Hepatocyte (in vitro differentiated cells): ENCODE measurements around the gene MAP4. TPM values are rescaled to one million over a fixed set of nuclear protein-coding genes. Genes with fewer than 3 reads are reported as not detected.

Experiments
- DNase-seq: peaks from one replicate; pipeline ENCODE4 v3.0.0-alpha.2; 2016; ENCODE audit warnings: low spot score
- H2AFZ ChIP-seq: fragments of 200-600 bp; sonication (generic); 2 replicates; pipeline ENCODE4 v1.6.0; 2016; ENCODE audit warnings: antibody characterized with exemption, mild to moderate bottlenecking
- H3K27ac ChIP-seq: fragments of 200-600 bp; sonication (generic); 2 replicates; pipeline ENCODE4 v1.5.1; 2016; ENCODE audit warnings: mild to moderate bottlenecking
- H3K27me3 ChIP-seq: fragments of 200-600 bp; sonication (generic); 2 replicates; pipeline ENCODE4 v1.6.1; 2016
- H3K36me3 ChIP-seq: fragments of 200-600 bp; sonication (generic); replicated peaks from 2 replicates; pipeline ENCODE4 v1.5.1; 2016; ENCODE audit warnings: low read depth; ENCODE audit not compliant: insufficient read depth
- H3K4me1 ChIP-seq: fragments of 200-600 bp; sonication (generic); 2 replicates; pipeline ENCODE4 v1.5.1; 2016; ENCODE audit warnings: mild to moderate bottlenecking, moderate library complexity; ENCODE audit not compliant: insufficient read depth
- H3K4me2 ChIP-seq: fragments of 200-600 bp; sonication (generic); 2 replicates; pipeline ENCODE4 v1.6.0; 2016
- H3K4me3 ChIP-seq: fragments of 200-600 bp; sonication (generic); 2 replicates; pipeline ENCODE4 v1.5.1; 2016; ENCODE audit warnings: mild to moderate bottlenecking
- H3K79me2 ChIP-seq: fragments of 200-600 bp; sonication (generic); 2 replicates; pipeline ENCODE4 v1.6.0; 2017; ENCODE audit warnings: mild to moderate bottlenecking
- H3K9me2 ChIP-seq: fragments of 200-600 bp; sonication (generic); replicated peaks from 2 replicates; pipeline ENCODE4 v1.6.0; 2017; ENCODE audit warnings: mild to moderate bottlenecking; ENCODE audit not compliant: insufficient read depth
- H3K9me3 ChIP-seq: fragments of 200-600 bp; sonication (generic); 2 replicates; pipeline ENCODE4 v1.5.1; 2016; ENCODE audit warnings: low read depth, mild to moderate bottlenecking
- H4K20me1 ChIP-seq: fragments of 200-600 bp; sonication (generic); 2 replicates; pipeline ENCODE4 v1.6.0; 2016; ENCODE audit warnings: mild to moderate bottlenecking; ENCODE audit not compliant: insufficient read depth, poor library complexity, severe bottlenecking
- EZH2 ChIP-seq: fragments of 200-600 bp; sonication (generic); IDR thresholded peaks from 2 replicates; pipeline ENCODE4 v1.6.1; 2016; ENCODE audit warnings: antibody characterized with exemption, mild to moderate bottlenecking, borderline replicate concordance
- EZH2phosphoT487 ChIP-seq: fragments of 200-600 bp; sonication (generic); IDR thresholded peaks from one replicate; pipeline ENCODE4 v1.6.1; 2018; ENCODE audit warnings: antibody characterized with exemption, mild to moderate bottlenecking, low read depth, moderate library complexity; ENCODE audit not compliant: unreplicated experiment, severe bottlenecking
- WGBS: methylation state at CpG from one replicate; pipeline ENCODE4 v1.1.6; 2016; ENCODE audit warnings: low lambda C conversion rate; ENCODE audit errors: missing lambda C conversion rate; 5-methylcytosine and 5-hydroxymethylcytosine counted together
- polyA plus RNA-seq: library from polyadenylated mRNA; unstranded; fragments of >200 nt; fragmentation: Nextera tagmentation; extraction: Ambion mirVana; gene quantifications from 2 replicates; pipeline ENCODE4 v1.2.1, GENCODE V29; 2016
- total RNA-seq: library from RNA; depleted of rRNA; stranded (reverse); fragments of >200 nt; gene quantifications from 2 replicates; pipeline ENCODE4 v1.2.3, GENCODE V29; 2014
- TF ChIP-seq, protein P1 (sequence below): fragments of 200-600 bp; sonication (generic); IDR thresholded peaks from 2 replicates; pipeline ENCODE4 v1.5.1; 2016; ENCODE audit warnings: antibody characterized with exemption, mild to moderate bottlenecking; ENCODE audit not compliant: poor library complexity

MAP4 gene
- total and polyA plus RNA-seq, 2 experiments from 2014 or later, result 85.5 to 91.3 TPM

DNA sequence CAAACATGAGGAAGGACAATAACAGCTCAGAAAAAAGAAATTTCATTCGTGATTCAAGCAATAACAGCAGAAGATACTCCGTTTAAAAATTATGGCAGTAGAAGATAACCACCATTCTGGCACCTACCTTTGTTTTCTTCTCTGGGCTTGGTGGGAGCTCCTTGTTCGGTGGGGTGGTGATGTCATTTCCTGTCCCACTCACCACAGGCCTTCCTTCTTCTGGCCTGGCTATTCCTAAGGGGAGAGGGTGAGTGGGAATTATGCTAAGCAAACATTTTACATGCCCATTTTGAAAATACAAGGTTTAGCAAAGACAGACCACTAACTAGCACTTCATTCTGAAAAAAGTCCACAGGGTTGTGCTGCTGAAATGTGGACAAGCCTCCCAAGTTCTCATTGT lies 138.9 kb downstream of the MAP4 start:
- no peaks in the 10 kb centered on the region for H3K27me3 ChIP-seq
- no peak for DNase-seq
- H4K20me1 ChIP-seq, result no peaks in the 10 kb centered on the region
- no peaks in the 10 kb centered on the region for H3K9me2 ChIP-seq
- no peaks in the 10 kb centered on the region for H3K79me2 ChIP-seq
- H3K27ac ChIP-seq, result no peak overlapping the region
- no peak overlapping the region for H2AFZ ChIP-seq
- no peaks in the 10 kb centered on the region for H3K4me1 ChIP-seq
- H3K4me2 ChIP-seq, result no peak overlapping the region
- 85% methylated on average over 3 of the region's 3 CpGs for WGBS
- H3K4me3 ChIP-seq, result no peak overlapping the region
- no peak for TF ChIP-seq EZH2phosphoT487
- no peak for TF ChIP-seq EZH2
- TF ChIP-seq, protein P1, sequence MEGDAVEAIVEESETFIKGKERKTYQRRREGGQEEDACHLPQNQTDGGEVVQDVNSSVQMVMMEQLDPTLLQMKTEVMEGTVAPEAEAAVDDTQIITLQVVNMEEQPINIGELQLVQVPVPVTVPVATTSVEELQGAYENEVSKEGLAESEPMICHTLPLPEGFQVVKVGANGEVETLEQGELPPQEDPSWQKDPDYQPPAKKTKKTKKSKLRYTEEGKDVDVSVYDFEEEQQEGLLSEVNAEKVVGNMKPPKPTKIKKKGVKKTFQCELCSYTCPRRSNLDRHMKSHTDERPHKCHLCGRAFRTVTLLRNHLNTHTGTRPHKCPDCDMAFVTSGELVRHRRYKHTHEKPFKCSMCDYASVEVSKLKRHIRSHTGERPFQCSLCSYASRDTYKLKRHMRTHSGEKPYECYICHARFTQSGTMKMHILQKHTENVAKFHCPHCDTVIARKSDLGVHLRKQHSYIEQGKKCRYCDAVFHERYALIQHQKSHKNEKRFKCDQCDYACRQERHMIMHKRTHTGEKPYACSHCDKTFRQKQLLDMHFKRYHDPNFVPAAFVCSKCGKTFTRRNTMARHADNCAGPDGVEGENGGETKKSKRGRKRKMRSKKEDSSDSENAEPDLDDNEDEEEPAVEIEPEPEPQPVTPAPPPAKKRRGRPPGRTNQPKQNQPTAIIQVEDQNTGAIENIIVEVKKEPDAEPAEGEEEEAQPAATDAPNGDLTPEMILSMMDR, result no peak
- H3K36me3 ChIP-seq, result no peaks in the 10 kb centered on the region
- no peaks in the 10 kb centered on the region for H3K9me3 ChIP-seq

DNA sequence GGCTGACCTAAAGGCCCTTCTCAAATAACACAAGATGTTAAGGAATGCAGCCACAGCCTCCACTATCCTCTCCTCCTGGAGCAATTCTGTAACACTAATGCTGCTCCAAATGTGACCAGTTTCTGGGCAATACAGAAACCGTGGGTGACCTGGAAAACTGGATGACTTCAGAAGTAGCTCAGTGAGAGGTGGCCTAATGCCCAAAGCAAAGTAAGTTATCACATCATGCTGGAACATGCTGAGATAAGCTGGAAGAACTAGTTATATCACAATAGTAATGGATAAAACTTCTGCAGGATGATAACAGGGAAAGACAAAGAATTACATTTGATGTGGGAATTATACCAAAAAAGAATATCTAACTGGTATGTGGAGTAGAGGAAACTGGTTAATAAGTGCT lies 141.3 kb downstream of the MAP4 start:
- H3K9me2 ChIP-seq, result no peaks in the 10 kb centered on the region
- no peaks in the 10 kb centered on the region for H4K20me1 ChIP-seq
- no peak for DNase-seq
- H2AFZ ChIP-seq, result no peak overlapping the region
- no peak overlapping the region for H3K4me3 ChIP-seq
- no peak overlapping the region for H3K27ac ChIP-seq
- 32% methylated on average over 1 of the region's 1 CpG for WGBS
- H3K4me2 ChIP-seq, result no peak overlapping the region
- H3K9me3 ChIP-seq, result no peaks in the 10 kb centered on the region
- H3K36me3 ChIP-seq, result no peaks in the 10 kb centered on the region
- peaks cover 7% of the 10 kb centered on the region for H3K4me1 ChIP-seq
- no peaks in the 10 kb centered on the region for H3K79me2 ChIP-seq
- TF ChIP-seq EZH2 (no peak), EZH2phosphoT487 (no peak)
- no peaks in the 10 kb centered on the region for H3K27me3 ChIP-seq

DNA sequence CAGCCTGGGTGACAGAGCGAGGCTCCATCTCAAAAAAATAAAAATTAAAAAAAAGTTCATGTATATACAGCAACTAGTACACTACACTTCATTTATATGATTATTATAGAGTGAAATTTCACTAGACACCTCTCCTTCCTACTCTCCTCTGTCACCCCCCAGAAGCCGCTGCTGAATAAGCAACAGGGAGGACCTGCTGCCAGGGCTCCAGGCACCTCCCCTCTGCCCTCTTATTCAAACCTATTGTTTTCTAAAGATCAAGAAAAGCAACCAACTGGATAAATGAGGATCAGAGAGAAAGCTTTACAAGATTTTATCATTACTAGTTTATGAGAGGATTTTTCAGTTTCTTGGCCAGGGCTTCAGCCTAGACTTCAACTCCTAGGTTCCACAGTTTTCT lies 141.8 kb downstream of the MAP4 start:
- Histone ChIP-seq H4K20me1 (no peaks in the 10 kb centered on the region), H3K27me3 (no peaks in the 10 kb centered on the region), H3K4me3 (no peak overlapping the region), H2AFZ (no peak overlapping the region), H3K9me3 (no peaks in the 10 kb centered on the region), H3K36me3 (no peaks in the 10 kb centered on the region), H3K4me1 (peaks cover 7% of the 10 kb centered on the region), H3K9me2 (no peaks in the 10 kb centered on the region), H3K4me2 (no peak overlapping the region), H3K79me2 (no peaks in the 10 kb centered on the region), H3K27ac (no peak overlapping the region)
- WGBS, result 96% methylated on average over 2 of the region's 2 CpGs
- TF ChIP-seq EZH2phosphoT487 (no peak), EZH2 (no peak)
- TF ChIP-seq, protein P1, result no peak
- DNase-seq, result no peak

DNA sequence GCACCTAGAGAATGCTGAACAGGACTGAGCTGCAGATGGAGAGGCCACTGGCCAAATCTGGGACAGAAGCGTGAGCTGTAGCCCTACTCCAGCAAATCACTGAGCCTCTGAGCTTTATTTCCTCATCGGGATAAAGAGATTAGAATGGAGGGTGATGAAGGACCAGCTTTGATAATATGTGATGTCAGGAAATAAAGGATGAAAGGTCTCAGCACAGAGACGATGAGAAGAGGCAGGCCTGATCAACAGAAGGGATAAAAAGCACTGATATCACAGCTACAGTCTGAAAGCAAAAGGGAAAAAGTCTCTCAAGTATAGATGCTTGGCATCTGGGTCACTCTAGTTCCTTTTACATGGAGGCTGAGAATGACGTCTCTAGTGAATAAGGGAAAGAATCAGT lies 143.3 kb downstream of the MAP4 start:
- Histone ChIP-seq H3K4me1 (peaks cover 7% of the 10 kb centered on the region), H3K4me2 (no peak overlapping the region), H3K4me3 (no peak overlapping the region), H3K9me3 (no peaks in the 10 kb centered on the region), H3K27ac (peak overlapping the region; percentile 76), H2AFZ (no peak overlapping the region), H3K9me2 (no peaks in the 10 kb centered on the region), H3K27me3 (no peaks in the 10 kb centered on the region), H4K20me1 (no peaks in the 10 kb centered on the region), H3K79me2 (no peaks in the 10 kb centered on the region), H3K36me3 (no peaks in the 10 kb centered on the region)
- 70% methylated on average over 4 of the region's 4 CpGs for WGBS
- no peak for DNase-seq
- TF ChIP-seq EZH2phosphoT487 (no peak), EZH2 (no peak)
- TF ChIP-seq, protein P1, result no peak
